Measurements from ENCODE around the gene OMA1.

The OMA1 gene

DNA sequence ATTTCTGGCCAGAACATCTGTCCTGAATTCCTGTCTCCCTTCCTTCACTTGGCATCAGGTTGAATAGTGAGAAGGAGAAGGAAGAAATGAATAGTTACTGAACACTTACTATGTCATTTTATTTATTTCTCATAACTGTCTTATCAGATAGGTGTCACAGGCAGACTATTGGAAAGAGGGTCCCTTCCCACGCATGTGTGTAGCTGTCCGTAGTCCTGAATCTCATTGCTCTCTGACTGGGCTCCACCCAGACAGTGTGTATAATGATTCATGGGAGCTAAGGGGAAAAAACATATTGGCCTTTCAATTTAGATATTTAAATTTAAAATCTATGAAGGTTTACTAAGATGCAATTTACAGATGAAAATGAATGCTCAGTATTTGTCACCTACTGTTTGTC, 86.1 kb downstream of the OMA1 start:
- Histone ChIP-seq H4K20me1 (ENCODE audit: control insufficient read depth, insufficient read depth, low read depth, low read length) (no peaks in the 10 kb centered on the region), H3K4me2 (ENCODE audit: low read length) (no peak overlapping the region), H3K4me3 (ENCODE audit: low read length) (no peak overlapping the region), H3F3A (ENCODE audit: control insufficient read depth, insufficient read depth) (no peaks in the 10 kb centered on the region), H3K36me3 (ENCODE audit: control insufficient read depth, low read length) (no peaks in the 10 kb centered on the region), H3K9me3 (ENCODE audit: control insufficient read depth, insufficient read depth, low read length) (no peaks in the 10 kb centered on the region), H3K9me2 (replicated peaks; ENCODE audit: control insufficient read depth, low read length) (no peaks in the 10 kb centered on the region), H3K4me1 (ENCODE audit: control insufficient read depth, low read length) (no peaks in the 10 kb centered on the region), H3K79me2 (ENCODE audit: control insufficient read depth, low read length) (no peaks in the 10 kb centered on the region), H3K27me3 (ENCODE audit: control insufficient read depth, low read length) (no peaks in the 10 kb centered on the region), H3K27ac (ENCODE audit: low read depth, low read length) (no peak overlapping the region)
- no peak for TF ChIP-seq EZH2phosphoT487 (IDR thresholded peaks at IDR 0.05; ENCODE audit: borderline replicate concordance, low read length)

GRCh38 chr1:58459911-58460310, 86.6 kb downstream of the OMA1 start:
- H3K4me3 ChIP-seq (ENCODE audit: low read length): no peak overlapping the region
- H3K79me2 ChIP-seq (ENCODE audit: control insufficient read depth, low read length): no peaks in the 10 kb centered on the region
- H3F3A ChIP-seq (ENCODE audit: control insufficient read depth, insufficient read depth): no peaks in the 10 kb centered on the region
- H3K4me2 ChIP-seq (ENCODE audit: low read length): no peak overlapping the region
- no peaks in the 10 kb centered on the region for H4K20me1 ChIP-seq (ENCODE audit: control insufficient read depth, insufficient read depth, low read depth, low read length)
- H3K36me3 ChIP-seq (ENCODE audit: control insufficient read depth, low read length): no peaks in the 10 kb centered on the region
- H3K9me2 ChIP-seq (replicated peaks; ENCODE audit: control insufficient read depth, low read length): no peaks in the 10 kb centered on the region
- no peaks in the 10 kb centered on the region for H3K4me1 ChIP-seq (ENCODE audit: control insufficient read depth, low read length)
- H3K9me3 ChIP-seq (ENCODE audit: control insufficient read depth, insufficient read depth, low read length): no peaks in the 10 kb centered on the region
- H3K27ac ChIP-seq (ENCODE audit: low read depth, low read length): no peak overlapping the region
- TF ChIP-seq EZH2phosphoT487 (IDR thresholded peaks at IDR 0.05; ENCODE audit: borderline replicate concordance, low read length): no peak
- TF ChIP-seq, protein P1, sequence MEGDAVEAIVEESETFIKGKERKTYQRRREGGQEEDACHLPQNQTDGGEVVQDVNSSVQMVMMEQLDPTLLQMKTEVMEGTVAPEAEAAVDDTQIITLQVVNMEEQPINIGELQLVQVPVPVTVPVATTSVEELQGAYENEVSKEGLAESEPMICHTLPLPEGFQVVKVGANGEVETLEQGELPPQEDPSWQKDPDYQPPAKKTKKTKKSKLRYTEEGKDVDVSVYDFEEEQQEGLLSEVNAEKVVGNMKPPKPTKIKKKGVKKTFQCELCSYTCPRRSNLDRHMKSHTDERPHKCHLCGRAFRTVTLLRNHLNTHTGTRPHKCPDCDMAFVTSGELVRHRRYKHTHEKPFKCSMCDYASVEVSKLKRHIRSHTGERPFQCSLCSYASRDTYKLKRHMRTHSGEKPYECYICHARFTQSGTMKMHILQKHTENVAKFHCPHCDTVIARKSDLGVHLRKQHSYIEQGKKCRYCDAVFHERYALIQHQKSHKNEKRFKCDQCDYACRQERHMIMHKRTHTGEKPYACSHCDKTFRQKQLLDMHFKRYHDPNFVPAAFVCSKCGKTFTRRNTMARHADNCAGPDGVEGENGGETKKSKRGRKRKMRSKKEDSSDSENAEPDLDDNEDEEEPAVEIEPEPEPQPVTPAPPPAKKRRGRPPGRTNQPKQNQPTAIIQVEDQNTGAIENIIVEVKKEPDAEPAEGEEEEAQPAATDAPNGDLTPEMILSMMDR (IDR thresholded peaks at IDR 0.05; ENCODE audit: low read depth, low read length, poor library complexity, severe bottlenecking): no peak
- H3K27me3 ChIP-seq (ENCODE audit: control insufficient read depth, low read length): no peaks in the 10 kb centered on the region

- Histone ChIP-seq H3K79me2 (ENCODE audit: control insufficient read depth, low read length) (no peaks in the 10 kb centered on the region), H3K27ac (ENCODE audit: low read depth, low read length) (no peak overlapping the region), H3K36me3 (ENCODE audit: control insufficient read depth, low read length) (no peaks in the 10 kb centered on the region), H3K9me2 (replicated peaks; ENCODE audit: control insufficient read depth, low read length) (no peaks in the 10 kb centered on the region), H4K20me1 (ENCODE audit: control insufficient read depth, insufficient read depth, low read depth, low read length) (no peaks in the 10 kb centered on the region), H3F3A (ENCODE audit: control insufficient read depth, insufficient read depth) (no peaks in the 10 kb centered on the region), H3K4me2 (ENCODE audit: low read length) (no peak overlapping the region), H3K27me3 (ENCODE audit: control insufficient read depth, low read length) (no peaks in the 10 kb centered on the region), H3K4me3 (ENCODE audit: low read length) (no peak overlapping the region), H3K4me1 (ENCODE audit: control insufficient read depth, low read length) (no peaks in the 10 kb centered on the region), H3K9me3 (ENCODE audit: control insufficient read depth, insufficient read depth, low read length) (no peaks in the 10 kb centered on the region)
- no peak for TF ChIP-seq EZH2phosphoT487 (IDR thresholded peaks at IDR 0.05; ENCODE audit: borderline replicate concordance, low read length)
- TF ChIP-seq, protein P1 (IDR thresholded peaks at IDR 0.05; ENCODE audit: low read depth, low read length, poor library complexity, severe bottlenecking): no peak
Measured at GRCh38 chr1:58457023-58457635, 89.4 kb downstream of the OMA1 start.

DNA sequence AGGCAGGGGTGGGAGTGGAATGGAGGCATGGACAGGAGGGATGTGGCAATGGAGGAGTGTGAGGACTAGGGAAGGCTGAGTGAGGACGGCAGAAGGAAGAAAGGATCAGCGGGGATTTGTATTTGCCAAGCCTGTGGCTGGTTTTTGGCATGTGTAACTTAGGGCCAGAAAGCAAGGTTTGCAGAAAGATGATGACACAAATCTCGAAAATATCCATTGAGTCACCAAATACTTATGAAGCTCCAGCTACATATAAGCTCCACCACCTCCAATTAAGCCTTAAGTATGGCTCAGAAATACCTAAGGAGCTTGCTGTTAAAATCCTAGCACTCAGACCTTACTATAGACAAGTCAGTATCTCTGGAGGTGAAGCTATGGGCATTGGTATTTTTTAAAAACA, 90.1 kb downstream of the OMA1 start:
- Histone ChIP-seq H3K4me1 (ENCODE audit: control insufficient read depth, low read length) (no peaks in the 10 kb centered on the region), H3K36me3 (ENCODE audit: control insufficient read depth, low read length) (no peaks in the 10 kb centered on the region), H3K9me2 (replicated peaks; ENCODE audit: control insufficient read depth, low read length) (no peaks in the 10 kb centered on the region), H3K9me3 (ENCODE audit: control insufficient read depth, insufficient read depth, low read length) (no peaks in the 10 kb centered on the region), H3K4me3 (ENCODE audit: low read length) (no peak overlapping the region), H3K79me2 (ENCODE audit: control insufficient read depth, low read length) (no peaks in the 10 kb centered on the region), H3K27ac (ENCODE audit: low read depth, low read length) (no peak overlapping the region), H3K27me3 (ENCODE audit: control insufficient read depth, low read length) (no peaks in the 10 kb centered on the region), H3F3A (ENCODE audit: control insufficient read depth, insufficient read depth) (no peaks in the 10 kb centered on the region), H4K20me1 (ENCODE audit: control insufficient read depth, insufficient read depth, low read depth, low read length) (no peaks in the 10 kb centered on the region), H3K4me2 (ENCODE audit: low read length) (no peak overlapping the region)
- TF ChIP-seq EZH2phosphoT487 (IDR thresholded peaks at IDR 0.05; ENCODE audit: borderline replicate concordance, low read length): no peak
- TF ChIP-seq, protein P1 (IDR thresholded peaks at IDR 0.05; ENCODE audit: low read depth, low read length, poor library complexity, severe bottlenecking): no peak
